T-helper 9 cell (primary cell): ENCODE measurements around the gene AADAC.
"Not testable (repeated sequence)": the region's sequence is repeated elsewhere in the genome, so short reads cannot be mapped to it uniquely, and the experiment has no call there.

Experiments
- DNase-seq: peaks from one replicate; pipeline ENCODE4 v3.0.0-alpha.2; 2020

The AADAC gene

DNA sequence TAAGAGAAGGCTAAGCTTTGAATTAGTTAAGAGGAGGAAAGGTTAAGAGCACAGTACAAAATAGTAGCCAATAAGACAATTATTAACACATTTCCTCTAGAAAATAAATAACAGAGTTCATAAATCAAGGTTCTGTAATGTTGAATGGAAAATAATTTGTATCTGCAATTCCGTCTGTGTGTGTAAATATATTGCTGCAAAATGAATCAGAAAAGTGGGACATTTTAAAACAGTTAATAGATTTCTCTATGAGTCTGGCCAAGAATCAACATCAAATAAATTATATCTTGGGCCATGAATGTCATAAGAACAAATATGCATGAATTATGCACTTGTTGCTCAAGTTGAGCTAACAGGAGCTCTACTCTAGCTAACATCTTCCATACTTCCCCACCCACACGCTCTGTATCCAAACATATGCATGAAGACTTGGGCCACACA lies 45.3 kb downstream of the AADAC start:
- DNase-seq: no peak

DNA sequence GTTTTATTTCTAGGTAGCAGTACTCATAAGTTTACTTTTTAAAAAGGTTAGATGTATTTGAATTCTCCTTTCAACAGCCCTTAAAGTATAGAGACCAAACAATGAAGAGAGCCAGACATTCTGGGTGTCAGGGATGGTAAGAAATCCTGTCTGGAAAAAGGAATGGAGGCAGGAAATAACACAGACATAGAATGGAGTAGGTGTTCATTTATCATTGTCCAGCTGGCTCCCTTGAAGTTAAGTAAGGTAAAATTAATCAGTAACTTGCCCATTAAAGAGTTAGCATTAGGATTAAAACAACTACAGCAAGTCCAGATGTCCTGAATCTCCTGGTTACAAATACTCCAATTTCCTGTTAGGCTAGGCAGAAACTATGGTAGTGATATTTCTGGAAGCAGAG lies 46.0 kb downstream of the AADAC start:
- DNase-seq: no peak

DNA sequence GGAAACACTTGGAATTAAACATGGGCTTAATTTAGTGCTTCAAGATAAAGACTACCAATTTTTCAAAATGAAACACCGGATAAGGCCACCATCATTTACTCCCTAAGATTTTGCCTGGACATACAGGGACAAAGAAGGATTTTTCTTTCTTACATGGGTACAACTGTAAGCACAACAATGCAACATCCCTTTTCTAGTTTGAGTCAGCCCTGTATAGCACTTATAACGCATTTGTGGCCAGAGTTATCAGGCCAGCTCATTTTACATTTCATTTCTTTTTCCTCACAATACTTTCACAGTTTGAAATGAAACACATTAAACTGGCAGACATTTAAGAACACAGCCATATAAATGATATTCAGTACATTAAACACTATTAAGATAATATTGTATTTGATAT lies 49.7 kb downstream of the AADAC start:
- no peak for DNase-seq

DNA sequence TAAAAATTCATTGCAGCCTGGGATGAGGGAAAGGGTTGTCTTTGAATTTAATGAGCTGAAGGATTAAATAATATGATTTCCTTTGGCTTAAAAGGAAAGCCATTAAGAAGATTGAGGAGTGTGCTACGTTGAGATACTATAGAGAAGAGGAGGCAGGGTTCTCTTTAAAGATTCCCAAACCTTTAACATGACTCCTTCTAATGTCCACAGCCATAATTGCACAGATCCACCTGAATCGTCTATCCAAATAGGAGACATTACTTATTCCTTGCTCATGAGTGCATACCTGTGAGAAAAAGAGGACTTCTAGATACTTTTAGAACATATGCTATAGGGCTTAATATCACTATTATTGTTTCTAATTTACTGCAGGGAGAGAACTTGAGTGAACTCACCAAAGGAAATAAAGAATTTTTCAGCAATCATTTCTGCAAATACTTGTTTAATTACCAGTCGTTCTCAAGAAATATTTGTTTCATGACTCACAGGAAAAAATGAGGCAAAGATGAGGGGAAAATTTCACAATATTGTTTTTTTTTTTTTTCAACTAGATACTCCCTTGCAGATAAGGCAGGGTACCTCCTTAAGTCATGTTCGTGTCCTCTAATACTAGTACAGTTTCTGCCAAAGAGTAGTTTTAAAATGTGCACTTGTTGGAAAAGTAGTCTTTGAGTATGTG lies 50.6 kb downstream of the AADAC start:
- no peak for DNase-seq

DNA sequence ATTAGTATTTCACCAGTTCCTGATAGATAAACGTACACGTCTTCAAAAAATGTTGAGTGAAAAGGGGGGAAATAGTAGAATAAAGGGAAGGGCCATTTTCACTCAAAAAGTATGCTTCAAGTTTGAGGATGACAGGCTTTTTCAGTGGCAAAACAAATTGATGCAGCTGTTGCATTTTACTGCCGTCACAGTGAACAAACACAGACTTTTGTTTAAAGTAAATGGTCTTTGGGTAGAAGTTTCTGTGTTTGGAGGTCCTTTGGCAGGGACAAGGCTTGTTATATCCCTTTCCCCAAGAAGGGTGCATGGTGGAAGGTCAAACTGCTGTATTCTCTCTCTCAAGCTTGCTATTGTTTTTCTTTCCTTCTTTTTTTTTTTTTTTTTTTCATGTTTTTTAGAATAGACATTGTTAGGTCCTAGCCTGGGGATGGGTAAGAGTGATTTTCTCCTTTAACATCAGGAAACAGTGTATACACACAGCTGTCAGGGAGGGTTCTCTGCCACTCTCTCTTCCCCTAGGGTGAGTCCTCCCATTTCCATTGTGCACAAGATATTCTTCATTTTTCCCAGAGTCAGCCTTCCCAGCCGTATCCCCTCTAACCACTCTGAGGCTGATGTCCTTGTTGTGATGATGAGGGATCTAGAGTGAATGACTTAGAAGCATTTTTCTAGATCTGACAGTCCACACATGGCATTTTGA lies 52.9 kb downstream of the AADAC start:
- DNase-seq: no peak

DNA sequence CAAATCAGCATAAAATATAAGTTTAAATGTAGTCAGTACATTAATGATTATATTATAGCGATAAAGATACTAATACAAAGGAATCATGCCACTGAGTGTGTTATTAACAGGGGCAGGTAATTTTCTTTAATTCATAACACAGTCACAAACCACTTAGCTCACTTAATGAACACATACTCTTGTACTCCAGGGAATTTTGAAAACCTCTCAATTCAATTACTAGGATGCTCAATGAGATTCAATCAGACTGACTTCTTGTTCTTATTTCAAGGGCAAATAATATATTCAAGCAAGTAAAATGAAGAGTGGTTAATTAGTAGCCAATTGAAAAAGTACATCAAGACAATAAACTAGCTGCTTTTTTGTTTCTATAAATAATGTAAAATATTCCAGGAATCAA lies 53.8 kb downstream of the AADAC start:
- DNase-seq: no peak

DNA sequence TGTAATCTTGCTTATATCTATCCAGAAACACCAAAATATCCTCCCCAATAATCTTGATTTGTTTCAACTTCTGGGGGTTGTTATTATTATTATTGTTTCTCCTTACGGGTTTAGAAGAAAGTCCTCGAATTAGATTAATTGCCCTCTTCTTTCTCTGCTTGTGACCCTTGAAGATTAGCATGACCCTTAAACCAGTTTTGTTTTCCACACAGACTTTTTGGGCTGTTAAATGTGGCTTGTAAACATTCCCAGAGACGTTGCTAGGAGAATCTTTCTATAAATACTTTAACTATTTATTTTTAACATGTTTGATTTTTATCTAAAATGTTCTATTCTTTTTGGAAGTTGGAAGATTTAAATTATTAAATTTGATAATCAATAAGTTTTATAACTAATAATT lies 55.3 kb downstream of the AADAC start:
- no peak for DNase-seq

DNA sequence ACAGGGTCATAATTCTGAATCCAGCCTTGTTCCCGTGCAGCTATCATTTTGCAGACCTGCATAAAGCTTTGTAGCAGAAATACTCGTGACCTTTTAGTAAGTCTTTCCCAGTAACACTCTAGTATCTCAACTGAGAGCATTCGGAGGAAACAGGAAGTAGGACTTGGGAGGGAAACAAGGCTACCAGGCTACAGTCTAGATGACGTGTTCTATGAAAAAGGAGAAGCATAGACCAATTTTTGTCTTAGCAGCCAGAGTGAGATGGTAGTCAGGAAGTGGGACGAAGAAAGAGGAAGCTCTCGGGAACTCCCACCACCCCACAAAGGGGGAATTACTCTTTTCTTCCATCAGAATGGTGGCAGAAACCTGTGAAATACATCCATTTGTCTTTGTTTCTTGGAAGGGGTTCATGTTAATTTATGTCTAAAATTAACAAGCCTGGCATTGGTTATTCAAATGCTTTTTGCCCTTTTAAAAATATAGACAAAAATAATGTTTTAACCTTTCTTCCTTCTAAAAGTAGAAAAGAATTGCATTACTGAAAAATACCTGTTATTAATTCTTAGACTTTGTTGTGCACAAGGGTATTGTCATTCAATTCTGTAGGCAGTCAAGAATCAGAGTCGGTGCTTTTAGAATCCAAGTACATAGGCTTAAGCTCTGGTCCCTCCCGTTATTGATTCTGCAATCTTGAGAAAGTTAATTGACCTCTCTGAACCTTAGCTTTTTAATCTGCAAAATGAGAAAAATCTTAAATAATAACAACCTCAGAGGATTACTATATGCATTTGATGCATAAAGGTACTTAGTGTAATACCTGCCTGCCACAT lies 57.9 kb downstream of the AADAC start:
- DNase-seq: no peak

DNA sequence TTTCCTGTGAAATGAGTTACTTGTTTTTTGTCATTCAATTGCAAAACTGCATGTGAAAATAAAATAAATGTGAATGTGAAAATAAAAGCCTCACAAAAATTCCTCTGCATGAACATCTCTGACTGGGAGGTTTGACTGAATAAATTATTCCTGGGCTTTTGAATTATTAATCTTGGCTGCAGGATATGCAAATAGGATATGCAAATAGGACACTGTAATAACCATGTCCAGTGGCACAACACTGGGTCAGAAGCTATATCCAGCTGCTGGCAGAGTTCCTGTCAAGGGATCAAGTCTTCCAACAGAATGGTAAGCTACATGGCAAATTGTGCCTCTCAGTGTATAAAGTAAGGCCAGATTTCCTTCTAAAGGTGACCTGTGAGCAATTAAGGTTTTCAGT lies 59.5 kb downstream of the AADAC start, which contains the start of gene SUCNR1:
Gene SUCNR1, plus strand, starts transcription at position 246 of the 400 bp plus-strand sequence. CDS start 6,250 bp downstream, outside the sequence.
- no peak for DNase-seq

DNA sequence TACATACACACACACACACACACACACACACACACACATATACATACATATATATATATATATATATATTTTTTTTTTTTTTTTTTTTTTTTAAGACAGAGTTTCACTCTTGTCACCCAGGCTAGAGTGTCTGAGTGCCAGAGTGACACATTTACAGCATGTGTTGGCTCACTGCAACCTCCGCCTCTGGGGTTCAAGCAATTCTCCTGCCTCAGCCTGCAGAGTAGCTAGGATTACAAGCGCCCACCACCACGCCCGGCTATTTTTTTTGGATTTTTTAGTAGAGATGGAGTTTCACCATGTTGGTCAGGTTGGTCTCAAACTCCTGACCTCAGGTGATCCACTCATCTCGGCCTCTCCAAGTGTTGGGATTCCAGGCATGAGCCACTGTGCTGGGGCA lies 60.2 kb downstream of the AADAC start:
- DNase-seq: not testable (repeated sequence)

DNA sequence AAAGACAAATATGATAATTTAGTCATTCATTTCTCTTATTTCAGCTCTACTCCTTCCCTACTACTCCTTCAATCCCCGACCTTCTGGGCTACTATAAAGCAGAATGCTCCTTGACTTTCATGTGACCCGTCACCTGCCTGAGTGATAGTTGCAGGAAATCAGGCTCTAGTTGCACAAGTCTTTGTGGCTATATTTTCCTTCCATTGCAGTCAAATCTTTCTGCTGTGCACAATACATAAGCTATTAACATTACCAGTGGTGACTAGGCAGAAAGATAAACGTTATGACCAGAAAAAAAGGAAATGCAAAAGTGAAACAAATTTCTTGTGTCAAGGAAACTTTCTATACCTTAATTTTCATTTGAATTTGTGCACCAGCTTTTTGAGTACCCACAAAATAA lies 61.8 kb downstream of the AADAC start:
- no peak for DNase-seq

DNA sequence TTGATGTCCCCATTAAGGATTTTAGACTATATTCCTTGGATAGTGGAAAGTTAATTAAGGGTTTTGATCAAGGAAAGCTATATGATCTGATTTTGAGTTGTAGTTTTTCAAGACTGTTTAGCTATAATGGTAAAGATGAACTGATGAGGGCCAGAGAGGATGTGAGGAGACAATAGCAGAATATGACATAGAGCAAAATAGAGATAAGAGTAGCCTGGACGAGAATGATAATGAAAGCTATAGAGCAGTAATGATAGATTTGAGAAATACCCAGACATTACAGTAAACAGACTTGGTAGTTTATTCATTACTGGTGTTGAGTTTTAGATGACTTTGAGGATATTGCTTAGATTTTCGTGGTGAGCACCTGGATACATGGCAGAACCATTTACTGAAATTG lies 63.4 kb downstream of the AADAC start:
- no peak for DNase-seq
